Stimulated activated CD8-positive, alpha-beta memory T cell treated with anti-CD3 and anti-CD28 coated beads, Interleukin-7, amount 100 ng/mL, for 48 hours (primary cell): ENCODE measurements around the gene APCDD1L.

Experiments
- DNase-seq, 2 donors: peaks; one replicate each; pipeline ENCODE4 v3.0.0-alpha.2; 2020; ENCODE audit warnings: low read depth in 1 of 2; ENCODE audit errors: extremely low read depth in 1 of 2

Gene APCDD1L

DNA sequence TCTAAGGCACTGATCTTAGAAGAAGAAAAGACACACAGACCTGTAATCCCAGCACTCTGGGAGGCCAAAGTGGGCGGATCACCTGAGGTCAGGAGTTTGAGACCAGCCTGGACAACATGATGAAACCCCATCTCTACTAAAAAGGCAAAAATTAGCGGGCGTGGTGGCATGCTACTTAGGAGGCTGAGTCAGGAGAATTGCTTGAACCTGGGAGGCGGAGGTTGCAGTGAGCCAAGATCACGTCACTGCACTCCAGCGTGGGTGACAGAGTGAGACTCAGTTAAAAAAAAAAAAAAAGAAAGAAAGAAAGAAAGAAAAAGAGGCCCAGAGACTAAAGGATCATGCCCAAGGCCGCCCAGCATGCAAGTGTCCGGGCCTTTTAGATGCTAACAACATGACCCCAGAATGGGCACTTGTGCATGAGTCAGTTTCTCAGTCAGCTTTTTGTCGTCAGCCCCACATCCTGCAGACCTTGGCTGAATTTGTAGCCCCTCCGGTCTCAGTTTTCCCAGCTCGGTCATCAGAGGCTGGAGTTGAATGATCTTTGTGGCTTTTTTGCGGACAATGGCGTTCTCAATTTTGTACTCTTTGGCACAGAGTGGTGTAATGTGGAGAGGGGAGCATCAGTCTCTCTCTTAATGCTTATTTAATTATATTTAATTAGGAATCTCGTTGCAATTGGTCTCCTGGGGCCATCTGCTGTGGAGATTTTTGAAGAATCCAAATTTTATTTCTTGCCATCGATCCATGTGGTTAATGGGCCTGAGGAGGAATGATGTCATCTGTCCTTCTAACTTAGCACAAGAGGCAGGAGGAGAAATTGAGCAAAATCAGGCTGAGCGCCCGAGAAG is 30.6 kb upstream of the APCDD1L start:
- DNase-seq = no peak

DNA sequence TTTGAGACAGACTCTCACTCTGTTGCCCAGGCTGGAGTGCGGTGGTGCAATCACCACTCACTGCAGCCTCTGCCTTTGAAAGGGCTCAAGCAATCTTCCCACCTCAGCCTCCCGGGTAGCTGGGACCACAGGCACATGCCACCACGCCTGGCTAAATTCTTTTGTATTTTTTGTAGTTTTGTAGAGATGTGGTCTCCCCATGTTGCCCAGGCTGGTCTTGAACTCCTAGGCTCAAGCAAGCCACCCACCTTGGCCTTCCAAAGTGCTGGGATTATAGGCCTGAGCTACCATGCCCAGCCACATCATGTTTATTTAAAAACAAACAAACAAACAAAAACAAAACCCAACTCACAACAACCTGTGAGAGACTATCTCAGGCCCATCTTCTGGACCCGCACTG is 29.7 kb upstream of the APCDD1L start:
- DNase-seq = no peak

DNA sequence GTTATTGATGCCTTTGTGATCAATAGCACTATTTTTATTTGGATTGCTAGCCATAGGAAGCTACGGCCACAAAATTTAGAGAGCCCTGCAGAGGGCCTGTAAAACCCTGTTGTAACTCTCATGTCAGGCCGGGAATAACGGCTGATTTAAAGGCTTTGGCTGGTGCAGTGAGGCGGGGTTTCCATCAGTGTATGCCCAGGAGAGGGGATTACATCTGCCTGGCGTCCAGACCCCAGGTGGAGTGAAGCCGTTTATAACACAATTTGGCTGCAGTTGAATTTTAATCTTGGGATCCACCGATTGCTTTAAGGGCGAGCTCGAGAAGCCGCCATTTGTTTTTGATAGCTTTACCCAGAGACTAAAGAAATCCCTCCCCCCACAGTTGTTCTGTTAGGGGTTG is 29.1 kb upstream of the APCDD1L start:
- no peak for DNase-seq

DNA sequence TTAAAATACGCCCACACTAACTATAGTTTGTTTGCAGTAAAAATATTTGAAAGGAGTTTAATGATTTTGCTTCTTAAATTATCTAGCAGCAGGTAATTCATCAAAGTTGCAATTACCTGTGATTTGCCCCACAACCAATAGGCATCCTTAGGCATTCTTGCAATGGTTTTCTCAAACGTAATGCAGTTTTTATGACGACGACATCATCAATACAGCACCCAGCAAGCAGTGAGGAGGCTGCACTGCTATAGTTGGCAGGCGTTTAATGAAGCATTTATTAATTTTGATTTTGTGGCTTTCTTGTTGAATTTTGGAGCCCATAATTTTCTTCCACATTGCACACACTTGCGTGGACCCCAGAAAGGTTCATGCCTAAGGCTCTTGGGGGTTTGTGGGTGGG is 28.1 kb upstream of the APCDD1L start:
- DNase-seq = no peak

DNA sequence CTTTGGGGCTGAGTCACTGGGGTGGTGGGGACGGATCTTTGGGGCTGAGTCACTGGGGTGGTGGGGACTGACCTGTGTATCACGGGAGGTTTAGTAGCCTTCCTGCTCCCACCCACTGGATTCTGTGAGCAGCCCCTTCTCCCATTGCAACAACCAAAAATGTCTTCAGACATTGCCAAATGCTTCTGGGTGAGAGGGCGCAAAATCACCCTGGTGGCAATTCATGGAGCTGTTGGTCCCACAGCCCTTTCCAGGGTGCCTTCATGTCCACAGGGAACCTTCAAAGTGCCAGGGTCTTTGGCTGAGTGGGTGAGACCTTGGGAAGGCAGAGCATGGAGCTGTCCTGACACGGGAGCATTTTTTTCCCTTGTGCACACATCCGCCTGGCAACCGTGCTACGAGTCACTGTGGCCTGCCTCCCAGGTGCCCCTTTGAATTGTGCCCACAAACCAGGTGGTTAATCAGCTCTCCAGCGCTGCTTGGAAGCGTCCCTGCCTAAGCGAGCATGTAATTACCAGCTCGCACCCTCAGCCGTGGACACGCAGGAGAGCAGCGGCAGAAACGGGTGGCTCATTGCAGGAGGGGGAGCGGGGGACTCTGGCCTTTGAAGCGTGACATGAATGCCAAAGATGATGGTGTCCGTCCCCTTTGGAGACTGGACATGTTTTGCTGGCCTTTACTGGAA is 27.4 kb upstream of the APCDD1L start:
- peak in 1 of 2 donors; percentile 37 for DNase-seq

DNA sequence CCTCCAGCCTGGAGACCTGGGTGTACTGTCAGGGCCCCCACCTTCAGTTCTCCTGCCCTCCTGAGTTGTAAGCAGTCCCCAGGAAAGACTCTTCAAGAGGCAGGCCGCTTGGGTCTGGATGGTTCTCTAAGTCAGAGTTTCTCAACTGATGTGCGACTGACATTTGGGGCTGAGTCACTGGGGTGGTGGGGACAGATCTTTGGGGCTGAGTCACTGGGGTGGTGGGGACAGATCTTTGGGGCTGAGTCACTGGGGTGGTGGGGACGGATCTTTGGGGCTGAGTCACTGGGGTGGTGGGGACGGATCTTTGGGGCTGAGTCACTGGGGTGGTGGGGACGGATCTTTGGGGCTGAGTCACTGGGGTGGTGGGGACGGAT is 26.8 kb upstream of the APCDD1L start:
- DNase-seq = peak in 1 of 2 donors; percentile 49

DNA sequence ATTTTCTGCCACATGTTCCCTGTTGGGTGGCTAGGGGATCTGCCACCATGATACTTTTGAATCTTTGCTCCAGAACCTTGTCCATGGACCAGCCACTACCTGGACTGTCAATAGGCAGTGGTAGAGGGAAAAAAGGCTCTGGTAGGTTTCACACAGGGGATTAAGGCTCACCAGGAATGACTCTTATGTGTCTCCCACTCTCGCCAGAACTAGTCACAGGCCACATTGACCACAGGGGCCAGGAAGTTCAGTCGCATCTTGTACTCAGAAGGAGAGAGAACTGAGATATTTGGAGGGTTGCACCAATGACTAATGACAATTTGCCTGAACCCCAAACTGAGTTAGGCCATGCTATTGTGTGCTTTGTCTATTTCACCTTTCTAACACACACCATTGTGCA is 23.6 kb upstream of the APCDD1L start:
- DNase-seq = peak in 1 of 2 donors; percentile 28

DNA sequence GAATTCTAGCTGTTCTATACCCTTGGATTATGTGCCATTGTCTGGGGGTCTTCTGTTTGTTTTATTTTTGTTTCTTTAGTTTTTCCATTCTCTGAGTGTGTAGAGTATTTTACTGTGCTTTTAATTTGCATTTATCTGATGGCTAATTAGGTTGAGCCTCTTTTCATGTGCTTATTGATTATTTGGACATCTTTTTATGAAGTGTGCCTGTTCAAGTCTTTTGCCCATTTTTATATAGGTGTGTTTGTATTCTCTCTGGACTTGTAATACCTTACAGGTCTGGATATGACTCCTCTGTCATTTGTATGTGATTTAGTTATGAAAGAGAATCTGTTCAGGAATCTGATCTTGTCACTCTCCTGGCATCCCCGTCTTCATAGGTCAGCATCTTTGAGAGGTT is 22.6 kb upstream of the APCDD1L start:
- DNase-seq = no peak

DNA sequence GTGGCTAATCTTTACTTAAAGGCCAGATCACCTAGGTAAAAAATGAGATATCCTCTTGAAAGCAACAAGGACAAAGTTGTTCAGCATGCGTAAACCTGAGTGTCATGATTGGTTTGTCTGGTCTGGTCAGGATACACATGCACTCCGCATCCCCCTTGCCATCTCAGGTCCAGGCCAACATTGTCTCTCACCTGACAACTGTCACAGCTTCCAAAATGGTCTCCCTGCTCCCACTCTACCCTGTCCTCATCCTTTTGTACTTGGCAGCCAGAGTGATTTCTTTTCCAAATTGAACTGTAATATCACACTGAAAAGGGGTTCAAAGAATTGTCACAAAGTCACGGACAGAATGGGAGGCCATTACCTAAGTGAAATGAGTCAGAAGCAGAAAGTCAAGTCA is 21.1 kb upstream of the APCDD1L start:
- no peak for DNase-seq

DNA sequence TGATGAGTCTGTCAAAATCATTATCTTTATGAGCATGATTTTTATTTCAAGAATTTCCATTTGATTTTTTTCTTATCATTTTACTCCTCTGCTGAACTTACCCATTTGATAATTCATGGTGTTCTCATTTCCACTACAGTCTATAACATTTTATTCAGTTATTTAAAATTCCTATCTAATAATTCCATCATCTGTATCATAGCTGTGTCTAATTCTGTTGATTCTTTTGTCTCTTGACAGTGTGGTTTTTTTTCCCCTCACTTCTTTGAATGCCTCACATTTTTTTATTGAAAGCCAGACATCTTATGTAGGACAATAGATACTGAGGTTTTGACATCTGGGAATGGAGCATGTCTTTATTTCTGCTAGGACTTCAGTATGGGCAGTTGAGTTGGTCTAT is 16.5 kb upstream of the APCDD1L start:
- DNase-seq = no peak

DNA sequence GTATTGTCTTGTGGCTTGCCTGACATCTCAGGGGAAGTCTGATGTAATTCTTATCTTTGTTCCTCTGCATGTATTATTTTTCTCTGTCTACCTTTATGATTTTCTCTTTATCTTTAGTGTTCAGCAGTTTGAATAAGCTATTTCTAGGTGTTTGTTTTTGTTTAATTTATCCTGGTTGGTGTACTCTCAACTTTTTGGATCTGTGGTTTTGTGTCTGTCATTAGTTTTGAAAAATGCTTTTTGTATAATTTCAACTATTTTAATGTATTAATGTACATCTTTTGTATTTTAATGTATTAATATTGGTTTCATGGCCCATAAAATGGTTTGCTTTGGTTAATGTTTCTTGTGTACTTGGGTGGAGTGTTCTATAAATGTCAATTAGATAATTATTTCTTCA is 15.9 kb upstream of the APCDD1L start:
- no peak for DNase-seq

DNA sequence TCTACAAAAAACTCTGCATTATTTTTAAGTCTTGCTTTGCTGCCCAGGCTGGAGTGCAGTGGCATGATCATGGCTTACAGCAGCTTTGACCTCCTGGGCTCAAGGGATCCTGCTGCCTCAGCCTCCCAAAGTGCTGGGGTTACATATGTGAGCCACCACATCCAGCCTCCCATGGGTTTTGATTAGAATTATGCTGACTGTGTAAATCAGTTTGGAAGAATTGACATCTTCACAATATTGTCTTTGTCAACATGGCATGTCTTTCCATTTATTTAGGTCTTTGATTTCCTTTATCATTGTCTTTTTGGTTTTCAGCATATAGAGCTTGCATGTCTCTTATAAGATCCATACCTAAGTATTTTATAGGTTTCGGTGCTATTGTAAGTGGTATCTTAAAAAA is 13.2 kb upstream of the APCDD1L start:
- DNase-seq = no peak

DNA sequence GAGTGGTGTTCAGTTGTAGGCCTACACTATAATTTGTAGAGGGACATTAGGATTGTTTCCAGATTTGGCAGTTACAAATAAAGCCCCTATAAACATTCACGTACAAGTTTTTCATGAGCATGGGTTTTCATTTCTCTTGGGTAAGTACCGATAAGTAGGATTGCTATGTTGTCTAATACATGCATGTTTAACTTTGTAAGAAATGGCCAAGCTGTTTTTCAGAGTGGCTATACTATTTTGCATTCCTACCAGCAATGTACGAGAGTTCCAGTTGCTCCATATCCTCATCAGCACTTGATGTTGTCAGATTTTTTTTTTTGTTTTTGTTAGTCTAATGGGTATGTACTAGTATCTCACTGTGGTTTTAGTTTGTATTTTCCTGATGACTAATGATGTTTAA is 11.2 kb upstream of the APCDD1L start:
- DNase-seq = no peak

DNA sequence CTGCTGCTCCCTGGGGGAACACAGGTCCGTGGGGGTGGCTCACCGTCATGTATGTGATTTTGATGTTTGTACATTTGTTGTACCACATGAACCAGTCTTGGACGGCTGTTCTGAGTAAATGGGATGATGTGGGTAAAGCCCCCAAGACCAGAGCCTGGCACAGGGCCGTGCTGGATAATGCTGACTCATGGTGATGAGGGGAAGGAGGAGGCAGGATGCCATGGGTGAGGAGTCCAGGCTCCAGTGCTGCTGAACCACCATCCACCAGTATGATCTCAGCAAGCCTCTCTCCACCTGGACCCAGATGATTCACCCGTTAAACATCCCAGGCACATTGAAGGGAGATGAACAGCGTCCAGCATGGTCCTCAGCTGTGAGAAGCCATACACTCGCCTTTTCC is 9.6 kb upstream of the APCDD1L start:
- no peak for DNase-seq

DNA sequence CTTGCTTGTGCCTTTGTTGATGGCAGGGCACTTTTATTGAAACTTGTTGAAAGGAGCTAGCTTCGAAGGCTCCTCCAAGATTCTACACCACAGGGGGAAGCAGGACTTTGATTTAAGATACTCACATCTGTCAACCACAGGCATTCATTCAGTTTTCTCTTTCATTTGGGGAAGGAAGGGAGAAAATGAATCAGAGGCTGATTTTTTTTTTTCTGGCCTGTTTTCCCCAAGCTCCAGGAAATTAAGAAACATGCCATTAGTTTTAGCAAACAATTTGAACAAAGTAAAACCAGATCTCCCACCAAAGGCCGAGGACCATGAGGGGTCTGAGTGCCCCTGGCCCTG is 8.7 kb upstream of the APCDD1L start:
- DNase-seq = no peak

DNA sequence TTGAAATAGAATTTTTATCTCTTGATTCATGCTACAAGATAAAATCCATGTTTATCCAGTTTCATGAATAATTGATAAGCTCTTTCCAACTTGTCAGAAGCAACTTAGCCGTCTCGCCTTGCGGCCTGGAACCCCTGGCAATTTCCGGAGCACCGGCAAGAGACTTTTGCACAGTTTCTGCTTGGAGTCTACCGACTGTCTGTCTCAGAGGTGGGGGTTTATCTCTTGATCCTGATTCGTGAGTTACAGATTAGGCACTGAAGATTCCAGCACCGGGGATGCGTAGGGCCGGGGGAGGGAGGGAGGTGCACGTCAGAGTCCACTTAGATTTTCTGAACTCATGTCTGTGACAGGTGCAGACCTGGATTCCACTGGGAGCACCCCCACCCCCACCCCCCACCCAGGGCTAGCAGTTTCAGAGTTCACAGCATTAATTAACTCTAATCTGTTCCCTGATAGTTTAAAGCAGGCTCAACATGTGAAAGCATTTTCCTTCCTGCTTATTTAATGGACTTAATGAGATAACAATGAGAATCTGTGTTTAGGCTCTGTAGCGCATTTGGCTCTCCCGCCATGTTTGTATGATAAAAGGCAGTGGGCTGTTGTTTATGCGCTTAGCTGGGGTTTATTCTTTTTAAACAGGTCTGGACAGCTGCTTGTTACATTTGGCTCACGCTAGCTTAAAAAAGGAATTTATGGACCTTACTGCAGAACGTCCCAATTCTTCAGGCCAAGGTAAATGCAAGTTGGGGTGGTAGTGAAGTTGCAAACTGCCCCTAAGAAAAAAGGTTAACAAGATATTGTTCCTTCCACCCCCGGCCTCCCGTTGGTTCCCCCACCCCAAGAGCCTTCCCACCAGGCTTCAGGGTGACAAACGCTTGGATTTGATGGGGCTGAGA is 8.1 kb upstream of the APCDD1L start:
- no peak for DNase-seq

DNA sequence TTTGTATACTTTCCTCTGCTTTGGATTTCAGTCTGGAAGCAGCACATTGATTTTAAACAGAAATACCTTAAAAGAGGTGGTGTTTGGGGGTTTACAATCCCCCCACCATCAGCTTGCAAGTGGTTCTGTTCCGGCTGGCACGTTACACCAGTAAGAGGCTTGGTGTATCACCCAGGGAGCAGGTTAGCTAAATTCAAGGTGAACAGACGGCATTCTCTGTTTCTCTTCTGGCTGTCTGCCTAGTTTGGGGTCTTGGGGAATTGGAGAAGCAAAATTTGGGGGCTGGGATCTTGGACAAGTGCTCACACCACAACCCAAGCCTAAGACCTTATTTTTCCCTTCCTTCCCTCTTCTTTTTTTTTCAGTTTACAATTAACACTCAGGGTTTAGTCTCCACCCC is 7.5 kb upstream of the APCDD1L start:
- no peak for DNase-seq

DNA sequence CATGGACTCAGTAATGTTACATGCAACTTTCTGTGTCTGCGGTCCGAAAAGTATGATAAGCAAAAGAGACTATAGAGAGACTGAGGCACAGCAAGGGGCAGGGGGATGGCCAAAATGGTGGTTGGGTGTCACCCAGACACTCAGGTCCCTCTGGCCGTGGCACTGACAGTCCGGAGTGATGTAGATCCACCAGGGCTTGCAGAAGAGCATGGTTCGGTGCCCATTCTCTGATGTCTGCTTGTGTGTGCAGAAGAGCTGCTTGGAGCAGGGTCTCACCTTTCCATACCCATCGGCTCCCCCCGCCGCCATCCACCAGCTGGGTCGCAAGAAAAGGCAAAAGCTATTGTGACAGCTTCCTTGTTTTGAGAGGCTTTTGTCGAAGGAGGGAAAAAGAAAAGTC is 6.6 kb upstream of the APCDD1L start:
- no peak for DNase-seq

DNA sequence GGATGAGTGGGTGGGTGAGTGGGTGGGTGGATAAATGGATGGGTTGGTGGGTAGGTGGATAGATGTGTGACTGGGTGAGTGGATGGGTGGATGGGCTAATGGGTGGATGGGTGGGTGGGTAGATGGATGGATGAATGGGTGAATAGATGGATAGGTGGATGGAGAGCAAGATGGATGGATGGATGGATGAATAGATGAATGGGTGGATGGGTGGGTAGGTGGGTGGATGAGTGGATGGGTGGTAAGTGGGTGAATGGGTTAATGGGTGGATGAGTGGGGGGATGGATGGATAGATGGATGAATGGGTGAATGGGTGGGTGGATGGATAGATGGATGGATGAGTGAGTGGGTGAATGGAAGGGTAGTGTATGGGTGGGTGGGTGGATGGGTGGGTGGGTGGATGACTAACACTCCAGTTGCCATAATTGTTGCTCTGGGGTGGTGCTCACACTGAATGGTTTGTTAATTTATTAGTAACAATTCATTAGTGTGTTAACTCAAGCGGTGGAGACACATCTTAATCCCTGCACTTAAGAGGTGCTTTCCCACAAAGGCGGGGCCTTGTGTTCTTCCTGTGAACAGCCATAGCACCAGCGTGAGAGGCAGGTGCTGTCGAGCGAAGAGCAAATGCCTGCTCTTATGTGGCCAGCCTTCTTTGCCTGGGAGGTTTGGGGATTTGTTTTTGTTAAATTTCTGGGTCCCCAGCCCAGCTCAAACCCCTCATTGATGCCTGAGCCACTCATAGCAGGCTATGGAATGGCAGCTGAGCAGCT is 4.9 kb upstream of the APCDD1L start:
- no peak for DNase-seq

DNA sequence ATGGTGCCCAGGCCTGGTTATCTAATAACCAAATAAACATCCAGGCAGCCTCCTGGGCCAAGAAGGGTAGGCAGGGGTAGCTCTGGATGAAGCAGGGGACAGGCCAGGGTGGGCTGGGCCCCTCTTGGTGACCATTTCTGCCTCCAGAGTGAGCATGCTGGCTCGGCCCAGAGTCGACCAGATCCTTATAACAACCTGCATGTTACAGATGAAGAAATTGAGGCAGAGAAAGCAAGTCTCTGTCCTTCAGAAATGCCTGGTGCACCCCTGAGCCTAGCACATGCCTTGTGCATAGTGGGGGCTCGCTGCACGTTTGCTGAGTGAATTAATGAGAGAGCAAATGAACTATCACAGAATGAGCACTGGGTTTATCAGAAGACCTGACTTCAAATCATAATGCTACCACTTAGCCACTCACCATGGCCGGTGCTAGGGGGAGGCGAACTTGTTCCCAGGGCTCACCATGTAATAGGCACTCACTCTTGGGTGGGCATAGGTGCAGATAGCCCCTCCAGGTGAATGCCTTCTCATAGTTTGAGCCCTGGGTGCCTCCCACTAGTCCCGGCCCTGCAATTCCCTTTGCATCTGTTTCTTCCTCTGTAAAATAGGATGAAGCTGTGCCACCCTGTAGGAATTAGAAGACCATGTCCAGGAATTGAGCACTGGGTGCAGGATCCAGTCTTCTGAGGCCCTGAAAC is 3.8 kb upstream of the APCDD1L start:
- DNase-seq = no peak
